H9 (cell line): ENCODE data around the gene SCUBE1. TPM values are rescaled to one million over a fixed set of nuclear protein-coding genes. Genes with fewer than 3 reads are reported as not detected.

Source experiments
- DNase-seq: peaks from one replicate; pipeline ENCODE4 v3.0.0-alpha.2; 2017
- H2AFZ ChIP-seq: one replicate; pipeline ENCODE4 v1.6.1; 2013; ENCODE audit warnings: mild to moderate bottlenecking, low read length, control low read depth, moderate library complexity
- H2AK5ac ChIP-seq: 2 replicates; pipeline ENCODE4 v1.6.1; 2013; ENCODE audit warnings: low read length, control low read depth, mixed read lengths; ENCODE audit not compliant: insufficient read length
- H2BK120ac ChIP-seq: one replicate; pipeline ENCODE4 v1.6.1; 2013; ENCODE audit warnings: low read depth, mild to moderate bottlenecking, low read length, control low read depth, inconsistent platforms; ENCODE audit not compliant: poor library complexity, severe bottlenecking
- H2BK12ac ChIP-seq: 2 replicates; pipeline ENCODE4 v1.6.1; 2013; ENCODE audit warnings: low read length, control low read depth, mixed read lengths, low read depth; ENCODE audit not compliant: insufficient read length
- H2BK15ac ChIP-seq: 2 replicates; pipeline ENCODE4 v1.6.1; 2013; ENCODE audit warnings: low read depth, low read length, control low read depth
- H2BK20ac ChIP-seq: one replicate; pipeline ENCODE4 v1.6.1; 2013; ENCODE audit warnings: low read depth, mild to moderate bottlenecking, low read length, control low read depth, inconsistent platforms; ENCODE audit not compliant: poor library complexity, severe bottlenecking
- H2BK5ac ChIP-seq: 2 replicates; pipeline ENCODE4 v1.6.1; 2013; ENCODE audit warnings: low read length, control low read depth, mixed read lengths; ENCODE audit not compliant: insufficient read length
- H3K14ac ChIP-seq: 2 replicates; pipeline ENCODE4 v1.6.1; 2013; ENCODE audit warnings: low read length, control low read depth; ENCODE audit not compliant: insufficient read depth
- H3K18ac ChIP-seq: 2 replicates; pipeline ENCODE4 v1.6.1; 2013; ENCODE audit warnings: low read depth, mild to moderate bottlenecking, mixed read lengths, low read length, control low read depth; ENCODE audit not compliant: insufficient read length
- H3K23ac ChIP-seq: 2 replicates; pipeline ENCODE4 v1.6.1; 2013; ENCODE audit warnings: low read length, control low read depth, mixed read lengths, low read depth; ENCODE audit not compliant: insufficient read length
- H3K23me2 ChIP-seq: 2 replicates; pipeline ENCODE4 v1.6.1; 2013; ENCODE audit warnings: low read depth, mild to moderate bottlenecking, mixed read lengths, low read length, control low read depth; ENCODE audit not compliant: insufficient read length, poor library complexity, severe bottlenecking
- H3K27ac ChIP-seq: 2 replicates; pipeline ENCODE4 v1.5.1; 2013; ENCODE audit warnings: low read length, control low read depth, mixed read lengths, low read depth; ENCODE audit not compliant: insufficient read length
- H3K27me3 ChIP-seq: 2 replicates; pipeline ENCODE4 v1.6.1; 2013; ENCODE audit warnings: low read length, control low read depth, inconsistent platforms; ENCODE audit not compliant: insufficient read depth
- H3K4ac ChIP-seq: 2 replicates; pipeline ENCODE4 v1.6.1; 2013; ENCODE audit warnings: low read depth, mild to moderate bottlenecking, control low read depth, inconsistent platforms, low read length, moderate library complexity
- H3K4me1 ChIP-seq: 2 replicates; pipeline ENCODE4 v1.6.1; 2013; ENCODE audit warnings: low read length, control low read depth, inconsistent platforms; ENCODE audit not compliant: insufficient read depth
- H3K4me2 ChIP-seq: 2 replicates; pipeline ENCODE4 v1.6.1; 2013; ENCODE audit warnings: low read length, control low read depth, mixed read lengths; ENCODE audit not compliant: insufficient read length, insufficient read depth
- H3K56ac ChIP-seq: 2 replicates; pipeline ENCODE4 v1.6.1; 2013; ENCODE audit warnings: low read depth, mild to moderate bottlenecking, mixed read lengths, low read length, control low read depth; ENCODE audit not compliant: insufficient read length
- H3K79me1 ChIP-seq: 2 replicates; pipeline ENCODE4 v1.6.1; 2013; ENCODE audit warnings: low read depth, mild to moderate bottlenecking, moderate library complexity, low read length, control low read depth, inconsistent platforms; ENCODE audit not compliant: insufficient read depth, poor library complexity, severe bottlenecking
- H3K79me2 ChIP-seq: 2 replicates; pipeline ENCODE4 v1.6.1; 2013; ENCODE audit warnings: low read length, control low read depth, inconsistent platforms; ENCODE audit not compliant: insufficient read depth
- H3K9ac ChIP-seq: 2 replicates; pipeline ENCODE4 v1.6.1; 2013; ENCODE audit warnings: low read length, control low read depth, mixed read lengths; ENCODE audit not compliant: insufficient read length; ENCODE audit errors: extremely low read depth
- H3K9me3 ChIP-seq: one replicate; pipeline ENCODE4 v1.6.1; 2013; ENCODE audit warnings: low read depth, low read length, inconsistent platforms; ENCODE audit not compliant: control insufficient read depth
- H3T11ph ChIP-seq: one replicate; pipeline ENCODE4 v1.6.1; 2013; ENCODE audit warnings: mild to moderate bottlenecking, low read length, control low read depth, inconsistent platforms
- H4K20me1 ChIP-seq: one replicate; pipeline ENCODE4 v1.6.1; 2013; ENCODE audit not compliant: control insufficient read depth, insufficient read length, insufficient read depth
- H4K5ac ChIP-seq: 2 replicates; pipeline ENCODE4 v1.6.1; 2013; ENCODE audit warnings: low read depth, mild to moderate bottlenecking, mixed read lengths, low read length, control low read depth; ENCODE audit not compliant: insufficient read length
- H4K8ac ChIP-seq: replicated peaks from 2 replicates; pipeline ENCODE4 v1.6.1; 2013; ENCODE audit warnings: low read length, control low read depth, mixed read lengths, low read depth; ENCODE audit not compliant: insufficient read length
- H4K91ac ChIP-seq: 2 replicates; pipeline ENCODE4 v1.6.1; 2013; ENCODE audit warnings: low read depth, mild to moderate bottlenecking, moderate library complexity, mixed read lengths, low read length, control low read depth; ENCODE audit not compliant: insufficient read length
- H3K27ac Mint-ChIP-seq, 3 experiments: 2 replicates in 2 of 3; 3 replicates in 1 of 3; pipeline ENCODE4 v1.8.0; 2020 to 2021; ENCODE audit warnings: mixed read lengths in 3 of 3, mild to moderate bottlenecking in 1 of 3, moderate library complexity in 1 of 3
- H3K27me3 Mint-ChIP-seq: 2 replicates; pipeline ENCODE4 v1.8.0; 2021; ENCODE audit warnings: low read depth, mild to moderate bottlenecking, moderate library complexity, mixed read lengths
- H3K36me3 Mint-ChIP-seq, 3 experiments: 2 replicates in 2 of 3; 3 replicates in 1 of 3; pipeline ENCODE4 v1.8.0; 2020 to 2021; ENCODE audit warnings: low read depth in 3 of 3, mixed read lengths in 3 of 3; ENCODE audit not compliant: insufficient read depth in 1 of 3
- H3K4me1 Mint-ChIP-seq, 2 experiments: 2 replicates each; pipeline ENCODE4 v1.8.0; 2020; ENCODE audit warnings: mixed read lengths in 2 of 2
- H3K4me3 Mint-ChIP-seq, 2 experiments: 2 replicates in 1 of 2; 3 replicates in 1 of 2; pipeline ENCODE4 v1.8.0; 2020 to 2021; ENCODE audit warnings: mild to moderate bottlenecking in 2 of 2, mixed read lengths in 2 of 2, moderate library complexity in 1 of 2
- H3K9me3 Mint-ChIP-seq, 2 experiments: 2 replicates in 1 of 2; 3 replicates in 1 of 2; pipeline ENCODE4 v1.8.0; 2020; ENCODE audit warnings: mild to moderate bottlenecking in 2 of 2, mixed read lengths in 2 of 2, moderate library complexity in 1 of 2
- CTCF ChIP-seq: fragments of 200-600 bp; sonication (generic); conservative IDR thresholded peaks from 3 replicates; pipeline ENCODE4 v1.8.0; 2021; ENCODE audit warnings: antibody characterized with exemption, mild to moderate bottlenecking
- WGBS: extraction: QIAGEN DNeasy Blood & Tissue Kit; methylation state at CpG from one replicate; pipeline ENCODE4 v1.1.7; 2013; ENCODE audit warnings: missing lambda C conversion rate, low lambda C conversion rate, mixed read lengths; ENCODE audit not compliant: insufficient read length; ENCODE audit errors: extremely low coverage; 5-methylcytosine and 5-hydroxymethylcytosine counted together
- total RNA-seq: library from RNA; stranded (reverse); gene quantifications from 2 replicates; pipeline ENCODE4 v1.2.1, GENCODE V29; 2021

Gene SCUBE1
- total RNA-seq, 1 experiment from 2014 or later = 1.2 TPM

- WGBS = no CpG with 5 or more reads among the region's 14 CpGs
- Mint-ChIP-seq H3K27me3 (no peaks in the 10 kb centered on the region; the same call in 1 of the 2 replicates), H3K9me3 (no peaks in the 10 kb centered on the region; a peak in 1 of 5 replicates), H3K4me3 (no peak overlapping the region), H3K36me3 (no peaks in the 10 kb centered on the region), H3K4me1 (peaks cover 2 to 7% of the 10 kb centered on the region in 2 experiments; a peak in 3 of 4 replicates), H3K27ac (no peak overlapping the region)
- H3K23ac ChIP-seq = no peak overlapping the region
- H3K18ac ChIP-seq = no peak overlapping the region
- H3K14ac ChIP-seq = no peak overlapping the region; the same call in 1 of the 2 replicates
- H2BK20ac ChIP-seq = no peak overlapping the region
- no peak overlapping the region for H2BK120ac ChIP-seq
- H3K27me3 ChIP-seq = no peaks in the 10 kb centered on the region
- no peaks in the 10 kb centered on the region for H3K23me2 ChIP-seq
- H3K4me1 ChIP-seq = no peaks in the 10 kb centered on the region
- H2BK12ac ChIP-seq = no peak overlapping the region
- H3K79me1 ChIP-seq = no peaks in the 10 kb centered on the region
- no peak overlapping the region for H3K4me2 ChIP-seq
- no peak overlapping the region for H4K91ac ChIP-seq
- no peak overlapping the region for H2BK5ac ChIP-seq
- no peaks in the 10 kb centered on the region for H3K9me3 ChIP-seq
- H4K8ac ChIP-seq = no peak overlapping the region
- no peak overlapping the region for H4K5ac ChIP-seq
- no peak overlapping the region for H2BK15ac ChIP-seq
- H2AFZ ChIP-seq = no peak overlapping the region
- H3K27ac ChIP-seq = no peak overlapping the region
- H3K9ac ChIP-seq = no peak overlapping the region
- H3K4ac ChIP-seq = no peak overlapping the region
- no peak overlapping the region for H3T11ph ChIP-seq
- H2AK5ac ChIP-seq = no peak overlapping the region
- H4K20me1 ChIP-seq = no peaks in the 10 kb centered on the region
- H3K56ac ChIP-seq = no peak overlapping the region
- no peaks in the 10 kb centered on the region for H3K79me2 ChIP-seq
- no peak for DNase-seq
- no peak for TF ChIP-seq CTCF
Observed at GRCh38 chr22:43236411-43237166, 106.6 kb downstream of the SCUBE1 start.
